ENCODE data around the gene PHF12.

The PHF12 gene

DNA sequence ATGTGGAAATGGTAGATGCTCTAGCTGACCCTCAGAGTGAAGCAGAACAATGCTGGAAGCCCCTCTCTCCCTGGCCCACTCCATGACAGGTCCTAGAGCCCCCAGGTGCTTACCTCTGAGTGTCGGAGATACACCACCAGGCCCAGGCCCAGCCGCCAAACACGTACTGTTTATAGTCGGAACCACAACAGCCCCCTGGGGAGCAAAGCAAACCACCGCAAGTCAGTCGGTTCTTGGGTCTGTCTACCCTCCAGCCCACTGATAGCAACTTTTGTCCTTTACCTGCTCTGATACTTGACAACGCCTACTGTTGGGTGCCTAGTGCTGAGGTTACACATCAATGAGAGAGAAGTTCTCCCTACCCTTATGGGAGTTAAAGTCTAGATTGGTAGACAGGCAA is 62.5 kb downstream of the PHF12 start:
- no peaks in the 10 kb centered on the region for H3K27me3 ChIP-seq (ENCODE audit: insufficient read depth, low read length)
- peaks cover 29% of the 10 kb centered on the region for H3K4me1 ChIP-seq (ENCODE audit: insufficient read depth, low read length, severe bottlenecking)
- H4K20me1 ChIP-seq (ENCODE audit: insufficient read depth, low read length): no peaks in the 10 kb centered on the region
- no peak overlapping the region for H3K4me3 ChIP-seq (ENCODE audit: low read depth, low read length, poor library complexity, severe bottlenecking)
- no peak overlapping the region for H2AFZ ChIP-seq (ENCODE audit: low read length)
- H3K4me2 ChIP-seq (ENCODE audit: low read length): no peak overlapping the region
- no peaks in the 10 kb centered on the region for H3K9me3 ChIP-seq (ENCODE audit: low read length)
- peaks cover 15% of the 10 kb centered on the region; the same call in 1 of the 2 replicates for H3K36me3 ChIP-seq (ENCODE audit: insufficient read depth, low read length)
- H3K9me2 ChIP-seq (ENCODE audit: low read depth, low read length): no peaks in the 10 kb centered on the region
- no peak overlapping the region for H3K9ac ChIP-seq (ENCODE audit: low read length)
- no peaks in the 10 kb centered on the region for H3K79me2 ChIP-seq (ENCODE audit: insufficient read depth, low read length)
- no peaks in the 10 kb centered on the region for H3F3A ChIP-seq (ENCODE audit: insufficient read depth, low read length)
- TF ChIP-seq EZH2 (IDR thresholded peaks at IDR 0.05; ENCODE audit: borderline replicate concordance, low read length): no peak
- TF ChIP-seq, protein P1, sequence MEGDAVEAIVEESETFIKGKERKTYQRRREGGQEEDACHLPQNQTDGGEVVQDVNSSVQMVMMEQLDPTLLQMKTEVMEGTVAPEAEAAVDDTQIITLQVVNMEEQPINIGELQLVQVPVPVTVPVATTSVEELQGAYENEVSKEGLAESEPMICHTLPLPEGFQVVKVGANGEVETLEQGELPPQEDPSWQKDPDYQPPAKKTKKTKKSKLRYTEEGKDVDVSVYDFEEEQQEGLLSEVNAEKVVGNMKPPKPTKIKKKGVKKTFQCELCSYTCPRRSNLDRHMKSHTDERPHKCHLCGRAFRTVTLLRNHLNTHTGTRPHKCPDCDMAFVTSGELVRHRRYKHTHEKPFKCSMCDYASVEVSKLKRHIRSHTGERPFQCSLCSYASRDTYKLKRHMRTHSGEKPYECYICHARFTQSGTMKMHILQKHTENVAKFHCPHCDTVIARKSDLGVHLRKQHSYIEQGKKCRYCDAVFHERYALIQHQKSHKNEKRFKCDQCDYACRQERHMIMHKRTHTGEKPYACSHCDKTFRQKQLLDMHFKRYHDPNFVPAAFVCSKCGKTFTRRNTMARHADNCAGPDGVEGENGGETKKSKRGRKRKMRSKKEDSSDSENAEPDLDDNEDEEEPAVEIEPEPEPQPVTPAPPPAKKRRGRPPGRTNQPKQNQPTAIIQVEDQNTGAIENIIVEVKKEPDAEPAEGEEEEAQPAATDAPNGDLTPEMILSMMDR (IDR thresholded peaks at IDR 0.05; ENCODE audit: low read length): no peak
- peak overlapping the region; percentile 36 for H3K27ac ChIP-seq (ENCODE audit: low read depth, low read length, poor library complexity, severe bottlenecking)

DNA sequence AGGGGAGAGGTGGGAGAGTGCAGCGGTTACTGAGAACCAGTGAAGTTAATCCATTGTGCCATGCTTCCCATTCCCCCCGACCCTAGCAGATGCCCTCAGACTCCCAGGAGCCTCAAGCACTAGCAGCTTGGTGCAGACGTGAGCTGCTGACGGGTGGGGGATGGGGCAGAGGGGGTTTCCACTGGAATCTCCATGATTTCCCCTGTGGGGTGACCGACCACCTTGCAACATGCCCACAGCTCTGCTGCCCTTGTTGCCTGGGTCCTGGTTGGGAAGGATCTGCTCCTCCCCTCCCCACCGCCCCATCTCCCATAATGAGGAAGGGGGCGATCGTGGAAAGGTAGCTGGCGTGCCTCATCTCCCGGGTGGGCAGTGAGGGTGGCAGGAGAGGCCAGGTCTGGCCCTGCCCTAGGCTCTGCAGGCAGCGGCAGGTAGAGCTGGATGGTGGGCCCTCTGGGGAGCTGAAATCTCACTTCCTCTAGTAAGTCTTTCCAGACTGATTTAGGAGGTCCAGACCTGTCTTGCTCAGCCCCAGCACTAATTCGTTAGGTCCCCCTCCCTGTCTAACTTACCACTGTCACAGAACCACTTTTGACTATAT is 63.3 kb downstream of the PHF12 start:
- Histone ChIP-seq H3K4me2 (ENCODE audit: low read length) (no peak overlapping the region), H3K9me2 (ENCODE audit: low read depth, low read length) (no peaks in the 10 kb centered on the region), H3K27ac (ENCODE audit: low read depth, low read length, poor library complexity, severe bottlenecking) (peak overlapping the region; percentile 36), H3K9ac (ENCODE audit: low read length) (no peak overlapping the region), H3K4me1 (ENCODE audit: insufficient read depth, low read length, severe bottlenecking) (peaks cover 21% of the 10 kb centered on the region), H3K4me3 (ENCODE audit: low read depth, low read length, poor library complexity, severe bottlenecking) (no peak overlapping the region), H3F3A (ENCODE audit: insufficient read depth, low read length) (no peaks in the 10 kb centered on the region), H3K79me2 (ENCODE audit: insufficient read depth, low read length) (no peaks in the 10 kb centered on the region), H3K36me3 (ENCODE audit: insufficient read depth, low read length) (peaks cover 15% of the 10 kb centered on the region; the same call in 1 of the 2 replicates), H2AFZ (ENCODE audit: low read length) (no peak overlapping the region), H3K27me3 (ENCODE audit: insufficient read depth, low read length) (no peaks in the 10 kb centered on the region), H3K9me3 (ENCODE audit: low read length) (no peaks in the 10 kb centered on the region), H4K20me1 (ENCODE audit: insufficient read depth, low read length) (no peaks in the 10 kb centered on the region)
- TF ChIP-seq EZH2 (IDR thresholded peaks at IDR 0.05; ENCODE audit: borderline replicate concordance, low read length): no peak
- TF ChIP-seq, protein P1 (IDR thresholded peaks at IDR 0.05; ENCODE audit: low read length): no peak

DNA sequence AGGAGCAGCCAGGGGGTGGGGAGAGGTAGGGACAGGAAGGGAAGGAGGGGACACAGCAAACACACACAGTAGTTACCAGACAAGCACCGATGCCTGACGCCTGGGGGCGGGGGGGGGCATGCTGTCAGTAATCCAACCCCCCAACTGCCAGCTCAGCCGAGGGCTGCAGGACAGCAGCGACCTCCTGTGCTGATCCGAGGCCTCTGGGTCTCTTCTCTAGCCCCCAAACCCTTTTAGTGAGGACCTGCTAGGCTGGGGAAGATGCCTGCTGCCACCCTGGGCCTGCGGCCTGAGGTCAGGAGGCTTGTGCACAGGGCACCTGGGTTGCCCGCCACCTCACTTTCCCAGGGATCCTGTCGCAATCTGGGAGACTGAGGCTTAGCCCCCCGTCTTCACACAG is 65.4 kb downstream of the PHF12 start:
- Histone ChIP-seq H3K9ac (ENCODE audit: low read length) (no peak overlapping the region), H3K4me1 (ENCODE audit: insufficient read depth, low read length, severe bottlenecking) (peaks cover 16% of the 10 kb centered on the region), H3F3A (ENCODE audit: insufficient read depth, low read length) (no peaks in the 10 kb centered on the region), H3K27ac (ENCODE audit: low read depth, low read length, poor library complexity, severe bottlenecking) (no peak overlapping the region), H3K9me3 (ENCODE audit: low read length) (no peaks in the 10 kb centered on the region), H3K79me2 (ENCODE audit: insufficient read depth, low read length) (no peaks in the 10 kb centered on the region), H3K36me3 (ENCODE audit: insufficient read depth, low read length) (peaks cover 21% of the 10 kb centered on the region; the same call in 1 of the 2 replicates), H2AFZ (ENCODE audit: low read length) (no peak overlapping the region), H3K9me2 (ENCODE audit: low read depth, low read length) (no peaks in the 10 kb centered on the region), H3K4me2 (ENCODE audit: low read length) (no peak overlapping the region), H3K4me3 (ENCODE audit: low read depth, low read length, poor library complexity, severe bottlenecking) (no peak overlapping the region), H4K20me1 (ENCODE audit: insufficient read depth, low read length) (no peaks in the 10 kb centered on the region), H3K27me3 (ENCODE audit: insufficient read depth, low read length) (no peaks in the 10 kb centered on the region)
- no peak for TF ChIP-seq EZH2 (IDR thresholded peaks at IDR 0.05; ENCODE audit: borderline replicate concordance, low read length)
- TF ChIP-seq, protein P1 (IDR thresholded peaks at IDR 0.05; ENCODE audit: low read length): no peak
